Measurements from ENCODE around the gene QPRT.

The QPRT gene

GRCh38 chr16:29644973-29645693 lies 33.8 kb upstream of the QPRT start:
- ChIA-PET POLR2A (no interaction called here), CTCF (interaction anchor here (1.0 to 1.2 kb wide), 3 partner anchors 10 to 203 kb away, joined by 3 to 5 read pairs (median 3); no protein-coding TSS in a partner anchor)
- DNase-seq (ENCODE audit: extremely low spot score): peak; percentile 41
- no peak for TF ChIP-seq CTCF (IDR thresholded peaks at IDR 0.05; ENCODE audit: control extremely low read depth, extremely low read depth, low read depth, missing control alignments)

- CTCF ChIA-PET: interaction anchor here (1.0 to 1.2 kb wide), 3 partner anchors 9 to 203 kb away, joined by 3 to 5 read pairs (median 3); no protein-coding TSS in a partner anchor
Measured at GRCh38 chr16:29645694-29646187, 33.2 kb upstream of the QPRT start.

GRCh38 chr16:29646947-29647346 lies 32.0 kb upstream of the QPRT start:
- ChIA-PET POLR2A (no interaction called here), CTCF (interaction anchor here (1.2 to 1.6 kb wide), 3 partner anchors 14 to 45 kb away, joined by 3 to 4 read pairs (median 4); no protein-coding TSS in a partner anchor)
- DNase-seq (ENCODE audit: extremely low spot score): no peak
- TF ChIP-seq CTCF (IDR thresholded peaks at IDR 0.05; ENCODE audit: control extremely low read depth, extremely low read depth, low read depth, missing control alignments): no peak

More at GRCh38 chr16:29645694-29646187, 33.2 kb upstream of the QPRT start:
- TF ChIP-seq CTCF (IDR thresholded peaks at IDR 0.05; ENCODE audit: control extremely low read depth, extremely low read depth, low read depth, missing control alignments): no peak
- POLR2A ChIA-PET: no interaction called here
- DNase-seq (ENCODE audit: extremely low spot score): peak; percentile 71

- TF ChIP-seq CTCF (IDR thresholded peaks at IDR 0.05; ENCODE audit: control extremely low read depth, extremely low read depth, low read depth, missing control alignments): no peak
- no peak for DNase-seq (ENCODE audit: extremely low spot score)
- POLR2A ChIA-PET: no interaction called here
- CTCF ChIA-PET: interaction anchor here (1.5 to 2.6 kb wide), 2 partner anchors 9 to 30 kb away, joined by 3 to 9 read pairs; partner anchors contain the start of gene QPRT
Measured at GRCh38 chr16:29649588-29650494, 29.1 kb upstream of the QPRT start.

GRCh38 chr16:29650771-29651170 lies 28.2 kb upstream of the QPRT start:
- no peak for TF ChIP-seq CTCF (IDR thresholded peaks at IDR 0.05; ENCODE audit: control extremely low read depth, extremely low read depth, low read depth, missing control alignments)
- CTCF ChIA-PET: interaction anchor here (1.4 to 2.6 kb wide), 2 partner anchors 10 to 12 kb away, joined by 5 to 9 read pairs; partner anchors contain the start of gene SPN
- POLR2A ChIA-PET: interaction anchor here (0.7 kb wide), 1 partner anchor 169 kb away, joined by 7 read pairs; no protein-coding TSS in a partner anchor
- DNase-seq (ENCODE audit: extremely low spot score): no peak
